Colon (tissue), 2 donors: Measurements from ENCODE around the gene RAB6B.

ENCODE experiments used
- FAIRE-seq: peaks from 2 replicates; lab custom pipeline; 2012; peaks lifted over from hg19 to GRCh38; lab: Jason Lieb, UNC
- donor health status: control.
- donor health status: control.

The RAB6B gene

DNA sequence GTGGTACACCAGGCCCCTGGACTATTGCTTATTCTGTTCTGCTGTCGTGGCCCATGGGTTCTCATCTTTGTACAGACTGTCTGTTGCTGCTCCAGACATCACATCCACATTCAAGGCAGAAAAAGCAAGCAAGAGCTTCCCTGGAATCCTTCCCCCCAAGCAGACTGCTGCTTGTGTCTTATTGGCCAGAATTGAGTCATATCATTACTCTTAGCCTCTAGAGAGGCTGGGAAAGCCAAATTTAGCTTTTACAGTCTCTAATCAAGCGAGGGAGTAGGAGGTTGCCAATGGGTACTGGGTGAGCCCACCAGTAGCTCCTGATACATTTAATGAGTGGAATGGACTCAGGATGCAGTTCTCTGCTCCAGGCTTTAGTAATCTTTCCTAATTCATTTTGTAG lies 39.4 kb downstream of the RAB6B start:
- FAIRE-seq, result no peak

- no peak for FAIRE-seq
These were observed 39.9 kb downstream of the RAB6B start for GRCh38 chr3:133855772-133856171.

DNA sequence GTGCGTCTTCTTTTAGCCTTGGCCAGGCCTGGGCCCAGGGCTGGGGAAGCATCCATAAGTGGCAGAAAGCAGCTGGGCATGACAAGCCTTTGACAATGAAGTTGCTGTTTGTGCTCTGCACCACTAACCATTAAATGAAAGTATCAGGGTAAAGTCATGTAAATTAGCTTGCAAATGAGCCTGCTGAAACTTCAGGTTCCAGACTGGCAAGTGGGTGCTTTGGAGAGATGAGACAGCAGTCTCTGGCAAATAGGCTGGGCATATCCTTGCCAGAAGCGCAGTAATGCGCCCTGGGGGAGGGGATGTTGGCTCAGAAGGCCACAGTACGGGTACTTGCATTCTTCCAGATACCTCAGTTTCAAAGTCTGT lies 40.7 kb downstream of the RAB6B start:
- no peak for FAIRE-seq

GRCh38 chr3:133854264-133855001 lies 41.2 kb downstream of the RAB6B start:
- no peak for FAIRE-seq

DNA sequence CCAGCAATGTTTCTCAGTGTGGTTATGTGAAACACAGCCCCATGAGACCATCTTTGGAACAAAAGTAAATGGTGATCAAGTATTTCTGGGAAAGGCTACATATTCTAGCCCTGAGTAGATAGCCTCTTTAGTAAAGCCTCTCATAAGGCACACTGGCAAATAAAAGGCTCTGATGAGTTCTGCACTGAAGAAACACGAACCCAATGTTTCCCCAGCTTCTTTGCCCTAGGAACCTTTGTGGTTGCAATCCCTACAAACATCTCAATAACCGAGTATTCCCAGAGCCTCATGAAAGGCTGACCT lies 41.8 kb downstream of the RAB6B start:
- FAIRE-seq, result no peak

GRCh38 chr3:133853063-133853924 lies 42.4 kb downstream of the RAB6B start:
- no peak for FAIRE-seq

DNA sequence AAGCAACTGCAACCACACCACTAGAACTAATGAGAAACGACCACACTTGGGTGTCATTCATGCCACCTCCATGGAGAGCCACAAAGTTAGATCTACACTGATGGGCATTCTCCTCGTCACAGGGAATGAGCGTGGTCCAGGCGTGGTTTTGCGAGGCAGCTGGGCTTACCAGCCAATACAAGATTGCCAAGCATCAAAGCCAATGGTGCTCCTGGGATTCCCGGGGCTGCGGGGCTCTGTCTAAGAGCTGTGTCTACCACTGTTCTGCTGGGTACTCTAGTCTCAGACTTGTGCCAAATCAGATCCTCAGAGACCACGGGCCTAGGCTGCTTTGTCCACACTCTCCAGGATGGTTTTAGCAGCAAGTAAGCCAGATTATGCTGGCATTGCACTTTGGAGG lies 43.8 kb downstream of the RAB6B start:
- no peak for FAIRE-seq

DNA sequence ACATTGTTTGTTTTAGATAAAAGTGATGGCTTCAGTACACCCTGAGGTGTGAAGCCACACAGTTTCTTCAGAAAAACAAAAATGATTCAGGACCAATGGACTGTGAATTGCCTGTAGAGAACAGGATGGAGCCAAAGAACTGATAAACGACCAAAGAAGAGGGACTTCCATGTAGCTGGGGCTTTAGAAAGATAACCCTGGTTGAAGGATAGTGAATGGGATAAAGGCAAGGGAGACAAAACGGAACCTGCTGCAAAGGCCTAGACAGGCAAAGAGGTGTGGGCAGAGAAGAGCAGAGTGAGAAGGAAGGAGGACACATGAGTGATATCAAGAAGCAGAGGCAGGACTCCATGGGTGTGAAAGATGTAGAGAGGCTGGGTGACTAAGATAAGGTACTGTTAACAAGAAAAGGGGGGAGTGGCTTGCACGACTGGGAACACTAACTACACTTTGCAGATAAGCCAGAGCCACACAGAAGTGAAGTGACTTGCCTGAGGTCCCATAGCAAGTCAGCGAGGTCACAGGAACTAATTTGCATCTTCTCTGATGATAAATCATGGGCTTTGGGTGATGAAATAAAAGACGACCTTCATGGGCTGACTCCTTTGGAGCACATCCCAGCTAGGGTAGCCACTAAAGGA lies 44.3 kb downstream of the RAB6B start:
- FAIRE-seq, result no peak

GRCh38 chr3:133850034-133850433 lies 45.6 kb downstream of the RAB6B start:
- FAIRE-seq, result no peak

DNA sequence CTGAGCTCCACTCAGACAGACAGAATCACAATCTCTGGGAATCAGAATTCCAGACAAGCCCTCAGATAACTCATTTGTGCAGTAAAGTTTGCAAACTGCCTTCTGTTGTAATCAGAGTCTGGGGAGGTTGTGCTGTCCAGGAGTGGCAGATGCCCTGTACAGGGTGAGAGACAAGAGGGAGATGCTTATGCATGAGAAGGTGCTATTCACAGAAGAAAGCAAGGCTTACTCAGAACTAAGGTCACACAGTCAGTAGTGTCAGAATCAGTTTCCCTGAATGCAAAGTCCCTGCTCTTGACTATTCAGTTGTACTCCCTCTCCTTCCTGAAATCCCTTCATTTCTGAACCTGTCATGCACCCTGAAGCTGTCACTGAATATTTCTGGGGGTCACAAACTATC lies 46.3 kb downstream of the RAB6B start:
- no peak for FAIRE-seq

- no peak for FAIRE-seq
These were observed 50.6 kb downstream of the RAB6B start for GRCh38 chr3:133845127-133845526.

DNA sequence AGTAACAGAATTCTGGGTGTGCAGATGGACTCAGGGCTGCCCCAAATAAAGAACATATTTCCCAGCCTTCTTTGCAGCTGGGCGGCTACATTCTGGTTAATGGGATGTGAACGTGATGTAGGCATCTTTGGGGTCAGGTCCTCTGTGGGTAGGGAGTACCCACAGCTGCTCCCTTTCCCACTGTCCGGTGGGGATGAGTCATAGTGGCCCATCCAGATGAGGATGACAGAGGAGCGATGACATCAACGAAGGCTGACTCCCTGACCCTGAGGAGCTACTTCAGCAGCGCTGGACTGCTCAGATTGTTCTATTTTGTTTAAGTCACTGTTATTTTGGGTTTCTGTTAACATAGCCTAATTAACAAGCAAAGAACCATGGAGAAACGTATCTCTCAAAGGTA lies 52.0 kb downstream of the RAB6B start:
- FAIRE-seq, result no peak

DNA sequence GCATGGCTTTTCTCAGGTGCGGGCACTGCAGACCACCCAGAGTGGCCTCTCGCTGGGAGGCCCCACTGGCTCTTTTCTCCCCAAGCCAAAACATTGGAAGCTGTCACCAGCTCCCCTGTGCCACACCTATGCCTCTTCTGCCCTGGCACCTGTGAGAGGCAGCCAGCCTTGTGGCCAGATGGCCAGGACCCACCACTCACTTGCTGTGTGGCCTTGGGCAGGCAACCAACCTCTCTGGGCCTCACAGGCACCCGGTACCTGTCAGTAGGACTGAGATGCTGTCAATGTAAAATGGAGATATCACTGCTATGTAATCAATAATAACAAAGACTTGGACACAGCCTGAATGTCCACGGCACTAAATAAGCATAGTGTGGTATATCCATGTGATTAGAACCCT lies 53.5 kb downstream of the RAB6B start:
- no peak for FAIRE-seq

DNA sequence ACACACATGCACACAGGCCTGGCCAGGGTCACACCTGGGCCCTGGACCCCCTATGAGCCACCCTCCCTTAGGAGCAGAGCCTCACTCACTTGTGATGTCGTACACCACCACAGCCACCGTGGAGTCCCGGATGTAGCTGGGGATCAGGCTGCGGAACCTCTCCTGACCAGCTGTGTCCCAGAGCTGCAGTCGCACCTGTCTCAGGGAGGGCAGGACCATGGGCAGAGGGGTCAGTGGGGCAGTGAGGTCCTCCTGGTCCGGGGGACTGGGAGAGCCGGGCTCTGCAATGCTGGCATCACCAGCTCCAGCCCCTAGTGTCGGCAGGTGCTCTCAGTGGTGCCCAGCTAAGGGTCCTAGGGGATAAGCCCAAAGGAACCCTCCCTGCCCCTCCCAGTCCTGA lies 54.5 kb downstream of the RAB6B start:
- FAIRE-seq, result no peak

DNA sequence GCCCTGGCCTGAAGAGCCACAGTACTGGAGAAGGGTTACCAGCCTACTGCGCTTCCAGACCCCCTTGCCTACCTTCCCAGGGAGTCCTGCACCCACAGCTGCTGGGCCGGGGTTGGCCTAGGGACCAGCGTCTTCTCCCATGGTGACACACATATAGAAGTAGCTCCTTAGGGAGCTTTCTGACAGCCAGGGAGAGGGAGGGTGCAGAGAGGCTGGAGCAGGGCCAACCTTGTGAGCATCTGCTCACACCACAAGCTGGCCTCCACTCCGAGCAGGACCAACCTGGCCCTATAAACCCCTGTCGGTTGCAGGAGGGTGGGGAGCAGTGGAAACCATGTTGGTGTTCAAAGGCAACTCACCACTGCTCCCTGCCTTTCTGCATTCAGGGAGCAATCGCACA lies 54.9 kb downstream of the RAB6B start:
- FAIRE-seq, result no peak

- no peak for FAIRE-seq
These were observed 55.5 kb downstream of the RAB6B start for GRCh38 chr3:133840055-133840737.

GRCh38 chr3:133838916-133839800 lies 56.5 kb downstream of the RAB6B start:
- FAIRE-seq, result no peak

DNA sequence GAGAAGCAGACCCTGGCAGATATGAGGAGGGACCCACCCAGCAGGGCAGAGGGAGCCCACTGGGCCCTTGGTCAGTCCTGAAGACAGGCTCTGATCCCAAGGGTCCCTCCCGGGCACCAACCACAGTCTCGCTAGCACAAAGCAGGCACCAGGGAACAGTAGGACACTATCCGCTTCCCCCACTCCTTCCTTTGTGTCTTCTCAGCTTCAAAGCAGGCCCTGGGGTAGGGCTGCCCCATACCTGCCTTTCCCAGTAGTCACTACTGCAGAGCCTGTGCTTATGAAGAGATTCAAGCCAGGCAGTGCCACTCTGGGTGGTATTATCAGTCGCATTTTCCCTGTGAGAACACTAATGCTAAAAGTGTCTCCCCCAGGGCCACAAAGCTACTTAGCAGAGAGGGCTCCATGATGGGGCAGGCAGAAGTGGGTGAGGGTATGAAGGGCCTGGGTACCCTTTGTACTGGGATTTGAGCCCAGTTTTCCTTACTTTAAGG lies 57.3 kb downstream of the RAB6B start:
- FAIRE-seq, result no peak

- no peak for FAIRE-seq
These were observed 58.0 kb downstream of the RAB6B start for GRCh38 chr3:133837487-133838295.

DNA sequence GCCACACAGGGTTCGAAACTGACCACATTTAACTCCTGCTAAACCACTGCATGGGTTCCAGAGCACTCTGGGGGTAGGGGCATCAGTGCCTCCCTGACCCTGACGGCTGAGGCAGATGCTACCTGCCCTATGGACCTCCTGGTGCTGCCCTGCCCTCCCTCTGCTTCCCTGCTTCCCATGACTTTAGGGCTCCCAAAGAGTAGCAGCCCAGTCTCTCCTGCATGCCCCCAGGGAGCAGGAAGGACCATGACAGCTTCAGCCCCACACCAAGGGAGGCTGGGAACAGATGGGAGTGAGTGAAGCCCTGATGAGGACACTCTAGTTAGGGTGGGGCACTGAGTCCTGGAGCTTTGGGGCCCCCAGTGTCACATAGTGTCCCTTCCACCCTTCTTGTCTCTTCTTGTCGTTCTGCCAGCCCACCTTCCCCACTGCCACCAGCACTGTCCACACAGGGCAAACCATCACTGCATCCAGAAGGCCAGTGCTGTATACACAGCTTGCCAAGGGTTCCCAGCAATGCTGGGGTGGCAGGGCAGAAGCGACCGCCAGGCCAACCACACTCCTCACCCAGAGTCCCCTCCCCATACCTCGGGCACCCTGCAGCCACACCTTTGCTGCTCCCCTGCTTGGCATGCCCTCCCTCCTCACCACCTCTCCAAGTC lies 59.1 kb downstream of the RAB6B start:
- FAIRE-seq, result no peak
